Kidney tubule cell (primary cell): Measurements from ENCODE around the gene GABRE.
"Not testable (repeated sequence)": the region's sequence is repeated elsewhere in the genome, so short reads cannot be mapped to it uniquely, and the experiment has no call there.

ENCODE experiments used
- DNase-seq: peaks from one replicate; pipeline ENCODE4 v3.0.0-alpha.2; 2018; ENCODE audit warnings: low spot score

GABRE gene

GRCh38 chrX:151970027-151970426 is 4.4 kb downstream of the GABRE start:
- no peak for DNase-seq

- DNase-seq: no peak
Measured at GRCh38 chrX:151966236-151966635, 8.2 kb downstream of the GABRE start.

GRCh38 chrX:151962034-151962433 is 12.4 kb downstream of the GABRE start:
- DNase-seq: no peak

- no peak for DNase-seq
Measured at GRCh38 chrX:151958101-151958500, 16.4 kb downstream of the GABRE start.

GRCh38 chrX:151954730-151955129 is 19.7 kb downstream of the GABRE start:
- no peak for DNase-seq

- no peak for DNase-seq
Measured at GRCh38 chrX:151938172-151938571, 36.3 kb downstream of the GABRE start.

- DNase-seq: no peak
Measured at GRCh38 chrX:151935358-151935757, 39.1 kb downstream of the GABRE start.

- DNase-seq: no peak
Measured at GRCh38 chrX:151929126-151929525, 45.4 kb downstream of the GABRE start.

- DNase-seq: no peak
Measured at GRCh38 chrX:151923648-151924047, 50.8 kb downstream of the GABRE start.

- DNase-seq: no peak
Measured at GRCh38 chrX:151922692-151923091, 51.8 kb downstream of the GABRE start.

GRCh38 chrX:151921866-151922265 is 52.6 kb downstream of the GABRE start:
- no peak for DNase-seq

- DNase-seq: no peak
Measured at GRCh38 chrX:151921292-151921691, 53.2 kb downstream of the GABRE start.

GRCh38 chrX:151920530-151920929 is 53.9 kb downstream of the GABRE start:
- DNase-seq: no peak

GRCh38 chrX:151920101-151920500 is 54.4 kb downstream of the GABRE start:
- DNase-seq: no peak

GRCh38 chrX:151919610-151920009 is 54.9 kb downstream of the GABRE start:
- DNase-seq: no peak

- not testable (repeated sequence) for DNase-seq
Measured at GRCh38 chrX:151918736-151919135, 55.7 kb downstream of the GABRE start.

- no peak for DNase-seq
Measured at GRCh38 chrX:151912780-151913179, 61.7 kb downstream of the GABRE start, which contains the start of gene MAGEA4. TSS of gene MAGEA4 (plus strand) at chrX:151912889. CDS start at chrX:151923665, 10,776 bp downstream.

- no peak for DNase-seq
Measured at GRCh38 chrX:151912221-151912620, 62.3 kb downstream of the GABRE start.

- no peak for DNase-seq
Measured at GRCh38 chrX:151904989-151905388, 69.5 kb downstream of the GABRE start.
